OCI-LY7 (cell line): ENCODE measurements around the gene PPP4R2.

ENCODE experiments used
- EZH2phosphoT487 ChIP-seq: fragments of 200-600 bp; sonication (generic); IDR thresholded peaks from 2 replicates; pipeline ENCODE4 v1.6.1; 2018; ENCODE audit warnings: low read depth, borderline replicate concordance, mild to moderate bottlenecking, mixed run types, antibody characterized with exemption, low read length, moderate library complexity, mixed read lengths
- TF ChIP-seq, protein P1 (sequence below): fragments of 200-600 bp; sonication (generic); conservative IDR thresholded peaks from 2 replicates; pipeline ENCODE4 v1.5.1; 2014; ENCODE audit warnings: mild to moderate bottlenecking, antibody characterized with exemption, low read length, moderate library complexity, mixed read lengths

DNA sequence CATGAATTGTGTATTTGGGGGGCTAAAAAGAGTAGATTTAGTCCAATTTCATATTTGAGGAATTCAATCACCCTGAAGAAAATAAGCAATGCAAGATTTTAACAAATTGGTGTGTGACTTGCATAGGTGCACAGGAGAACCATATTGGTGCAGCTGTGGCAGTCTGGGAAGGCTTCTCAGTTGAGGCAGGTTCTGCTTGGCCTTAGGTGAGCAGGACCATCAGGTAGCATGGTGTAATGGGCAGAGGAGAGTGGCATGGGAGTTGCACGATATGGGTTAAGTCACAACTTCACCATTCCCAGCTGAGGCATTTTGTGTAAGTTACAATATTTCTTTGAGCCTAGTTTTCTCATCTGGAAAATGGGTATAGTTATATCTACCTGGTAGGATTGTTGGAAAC, 75.3 kb downstream of the PPP4R2 start:
- TF ChIP-seq, protein P1, sequence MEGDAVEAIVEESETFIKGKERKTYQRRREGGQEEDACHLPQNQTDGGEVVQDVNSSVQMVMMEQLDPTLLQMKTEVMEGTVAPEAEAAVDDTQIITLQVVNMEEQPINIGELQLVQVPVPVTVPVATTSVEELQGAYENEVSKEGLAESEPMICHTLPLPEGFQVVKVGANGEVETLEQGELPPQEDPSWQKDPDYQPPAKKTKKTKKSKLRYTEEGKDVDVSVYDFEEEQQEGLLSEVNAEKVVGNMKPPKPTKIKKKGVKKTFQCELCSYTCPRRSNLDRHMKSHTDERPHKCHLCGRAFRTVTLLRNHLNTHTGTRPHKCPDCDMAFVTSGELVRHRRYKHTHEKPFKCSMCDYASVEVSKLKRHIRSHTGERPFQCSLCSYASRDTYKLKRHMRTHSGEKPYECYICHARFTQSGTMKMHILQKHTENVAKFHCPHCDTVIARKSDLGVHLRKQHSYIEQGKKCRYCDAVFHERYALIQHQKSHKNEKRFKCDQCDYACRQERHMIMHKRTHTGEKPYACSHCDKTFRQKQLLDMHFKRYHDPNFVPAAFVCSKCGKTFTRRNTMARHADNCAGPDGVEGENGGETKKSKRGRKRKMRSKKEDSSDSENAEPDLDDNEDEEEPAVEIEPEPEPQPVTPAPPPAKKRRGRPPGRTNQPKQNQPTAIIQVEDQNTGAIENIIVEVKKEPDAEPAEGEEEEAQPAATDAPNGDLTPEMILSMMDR, result no peak
- TF ChIP-seq EZH2phosphoT487, result no peak
